ENCODE results near the gene GKN1.

DNA sequence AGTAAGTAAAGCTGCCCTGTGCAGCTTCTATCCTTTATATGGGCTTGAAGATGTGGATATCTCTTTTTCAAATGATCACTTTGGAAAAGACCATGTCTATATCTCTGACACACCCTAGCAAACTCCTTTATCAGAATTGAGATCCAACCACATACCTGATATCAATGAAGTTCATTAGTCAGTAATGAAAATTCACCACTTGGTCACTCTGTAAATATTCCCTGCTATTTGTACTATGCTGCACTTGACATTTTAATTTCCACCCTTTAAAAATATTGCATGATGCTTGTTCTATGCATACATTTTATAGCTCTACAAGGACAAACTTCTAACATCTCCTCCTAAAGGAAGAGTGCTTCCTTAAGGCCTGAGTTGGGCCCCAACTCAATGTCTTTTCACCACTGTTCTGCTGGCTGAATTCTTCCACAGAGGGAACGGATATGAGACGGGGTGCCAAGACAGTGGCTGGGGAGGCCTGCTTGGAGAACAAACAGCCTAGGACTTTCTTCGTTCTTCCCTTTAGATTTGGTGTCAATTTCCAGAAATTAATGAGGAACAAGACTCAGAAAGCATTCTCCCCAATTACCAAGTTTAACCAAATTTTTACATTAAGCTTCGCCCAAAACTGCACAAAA is 21.4 kb upstream of the GKN1 start, which contains the start of gene GKN2:
- TF ChIP-seq, protein P1, sequence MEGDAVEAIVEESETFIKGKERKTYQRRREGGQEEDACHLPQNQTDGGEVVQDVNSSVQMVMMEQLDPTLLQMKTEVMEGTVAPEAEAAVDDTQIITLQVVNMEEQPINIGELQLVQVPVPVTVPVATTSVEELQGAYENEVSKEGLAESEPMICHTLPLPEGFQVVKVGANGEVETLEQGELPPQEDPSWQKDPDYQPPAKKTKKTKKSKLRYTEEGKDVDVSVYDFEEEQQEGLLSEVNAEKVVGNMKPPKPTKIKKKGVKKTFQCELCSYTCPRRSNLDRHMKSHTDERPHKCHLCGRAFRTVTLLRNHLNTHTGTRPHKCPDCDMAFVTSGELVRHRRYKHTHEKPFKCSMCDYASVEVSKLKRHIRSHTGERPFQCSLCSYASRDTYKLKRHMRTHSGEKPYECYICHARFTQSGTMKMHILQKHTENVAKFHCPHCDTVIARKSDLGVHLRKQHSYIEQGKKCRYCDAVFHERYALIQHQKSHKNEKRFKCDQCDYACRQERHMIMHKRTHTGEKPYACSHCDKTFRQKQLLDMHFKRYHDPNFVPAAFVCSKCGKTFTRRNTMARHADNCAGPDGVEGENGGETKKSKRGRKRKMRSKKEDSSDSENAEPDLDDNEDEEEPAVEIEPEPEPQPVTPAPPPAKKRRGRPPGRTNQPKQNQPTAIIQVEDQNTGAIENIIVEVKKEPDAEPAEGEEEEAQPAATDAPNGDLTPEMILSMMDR (IDR thresholded peaks at IDR 0.05), result no peak
- TF ChIP-seq POLR2A (IDR thresholded peaks at IDR 0.05), result no peak
